OCI-M2 (cell line): ENCODE measurements around the gene SLC17A7.
"Not testable (repeated sequence)": the region's sequence is repeated elsewhere in the genome, so short reads cannot be mapped to it uniquely, and the experiment has no call there.

ENCODE experiments used
- DNase-seq: peaks from one replicate; lab custom pipeline; 2025; ENCODE audit not compliant: unreplicated experiment; lab: John Stamatoyannopoulos, UW

Gene SLC17A7

GRCh38 chr19:49445997-49446396 lies 4.7 kb upstream of the SLC17A7 start:
- no peak for DNase-seq

DNA sequence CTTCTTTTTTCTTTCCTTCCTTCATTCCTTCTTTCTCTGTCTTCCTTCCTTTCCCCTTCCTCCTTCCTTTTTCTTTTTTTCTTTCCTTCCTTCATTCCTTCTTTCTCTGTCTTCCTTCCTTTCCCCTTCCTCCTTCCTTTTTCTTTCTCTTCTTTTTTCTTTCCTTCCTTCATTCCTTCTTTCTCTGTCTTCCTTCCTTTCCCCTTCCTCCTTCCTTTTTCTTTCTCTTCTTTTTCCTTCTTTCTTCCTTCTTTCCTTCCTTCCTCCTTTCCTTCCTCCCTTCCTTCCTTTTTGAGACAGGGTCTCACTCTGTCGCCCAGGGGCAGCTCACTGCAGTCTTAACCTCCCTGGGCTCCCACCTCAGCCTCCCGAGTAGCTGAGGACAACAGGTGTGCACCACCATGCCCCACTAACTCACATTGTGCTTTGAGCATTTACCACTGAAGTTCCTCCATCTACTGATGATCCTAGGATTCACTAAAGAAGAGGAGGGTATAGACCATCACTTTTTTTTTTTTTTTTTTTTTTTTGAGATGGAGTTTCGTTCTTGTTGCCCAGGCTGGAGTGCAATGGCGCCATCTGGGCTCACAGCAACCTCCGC lies 2.9 kb upstream of the SLC17A7 start:
- DNase-seq: not testable (repeated sequence)

DNA sequence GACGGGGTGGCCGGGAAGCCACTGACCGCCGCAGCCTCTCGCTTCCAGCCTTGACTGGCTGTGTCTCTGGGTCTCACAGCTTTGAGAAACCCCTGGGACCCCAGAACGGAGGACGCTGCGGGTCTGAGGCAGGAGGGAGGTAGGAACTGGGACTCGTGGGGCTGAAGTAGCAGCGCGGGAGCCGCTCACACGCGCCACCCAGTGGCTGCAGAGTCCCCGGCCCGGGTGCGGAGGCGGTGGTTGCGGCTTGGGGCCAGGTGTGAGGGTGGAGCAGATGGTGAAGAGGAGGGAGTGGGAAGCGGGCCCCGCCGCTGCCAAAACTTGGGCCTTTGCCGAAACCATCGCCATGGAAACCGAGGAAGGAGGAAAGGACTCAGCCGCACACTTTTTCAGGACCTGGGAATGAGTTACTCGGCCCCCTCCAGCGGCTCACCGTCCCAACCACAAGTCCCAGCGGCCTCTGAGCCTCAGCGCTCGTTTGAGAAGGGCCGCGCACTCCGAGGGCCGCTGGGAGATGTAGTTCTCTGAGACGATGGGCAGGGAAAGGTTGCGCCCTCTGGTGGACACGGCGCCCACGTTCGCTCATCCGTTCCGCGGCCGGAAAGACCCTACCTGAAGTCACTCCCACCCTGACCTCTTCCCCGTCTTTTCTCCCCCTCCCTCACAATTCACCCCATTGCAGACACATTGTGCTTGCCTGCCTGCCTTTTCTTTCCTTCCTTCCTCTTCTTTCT lies 2.2 kb upstream of the SLC17A7 start:
- peak; percentile 88 for DNase-seq

GRCh38 chr19:49442771-49443365 lies 1.5 kb upstream of the SLC17A7 start:
- peak; percentile 83 for DNase-seq

DNA sequence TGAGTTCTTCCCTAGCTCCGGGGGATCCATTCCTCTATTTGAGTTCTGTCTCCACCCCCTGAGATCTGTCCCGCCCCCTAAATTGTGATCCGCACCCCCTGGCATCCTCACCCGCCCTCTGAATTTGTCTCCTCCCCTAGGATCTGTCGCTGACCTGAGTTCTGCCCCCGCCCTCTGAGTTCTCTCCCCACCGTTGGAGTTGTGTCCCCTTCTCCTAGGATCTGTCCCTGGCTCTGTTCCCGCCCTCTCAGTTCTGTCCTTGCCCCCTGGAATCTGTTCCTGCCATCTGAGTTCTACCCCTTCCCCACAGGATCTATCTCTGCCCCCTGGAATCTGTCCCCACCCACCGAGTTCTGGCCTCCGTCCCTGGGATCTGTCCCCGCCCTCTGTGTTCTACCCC lies 1.0 kb upstream of the SLC17A7 start:
- DNase-seq: no peak

DNA sequence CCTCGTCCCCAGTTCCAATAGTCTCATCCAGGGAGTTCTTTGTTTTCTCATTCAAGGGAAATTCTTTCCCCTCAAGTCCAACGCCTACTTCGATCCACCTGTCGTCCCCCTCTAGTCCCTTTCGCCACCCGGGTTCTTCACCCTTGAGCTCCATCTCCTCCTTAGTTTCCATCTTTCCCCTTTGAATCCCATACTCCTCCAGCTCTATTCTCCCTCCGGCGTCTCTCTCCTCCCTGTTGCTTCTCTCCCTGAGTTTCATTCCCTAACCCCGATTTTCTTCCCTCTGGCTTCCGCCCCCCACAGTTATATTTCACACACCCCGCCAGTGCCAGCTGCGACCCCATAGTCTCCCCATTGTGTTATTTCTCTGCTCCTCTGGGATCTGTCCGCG lies 628 bp upstream of the SLC17A7 start:
- DNase-seq: no peak

GRCh38 chr19:49440439-49441209 lies 703 bp downstream of the SLC17A7 start:
- no peak for DNase-seq

DNA sequence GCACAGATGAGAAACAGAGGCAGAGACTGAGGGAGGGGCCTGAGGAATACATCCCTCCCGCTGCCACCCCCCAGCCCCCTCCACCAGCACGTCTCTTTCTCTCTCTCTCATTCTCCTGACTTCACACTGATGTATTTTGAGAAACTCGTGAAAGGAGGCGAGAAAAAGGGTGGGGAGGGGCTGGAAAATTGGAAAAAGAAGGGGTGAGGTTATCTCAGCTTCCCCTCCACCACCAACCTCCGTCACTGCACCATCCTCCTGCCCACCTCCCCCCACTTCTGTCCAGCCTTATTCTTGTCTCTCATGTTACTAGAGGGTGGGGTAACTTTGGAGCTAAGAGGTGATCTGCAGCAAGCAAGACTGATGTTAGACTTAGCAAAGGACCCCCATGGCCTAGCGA lies 1.5 kb downstream of the SLC17A7 start:
- DNase-seq: no peak

- DNase-seq: no peak
Observed at GRCh38 chr19:49438261-49438660, 3.1 kb downstream of the SLC17A7 start.

DNA sequence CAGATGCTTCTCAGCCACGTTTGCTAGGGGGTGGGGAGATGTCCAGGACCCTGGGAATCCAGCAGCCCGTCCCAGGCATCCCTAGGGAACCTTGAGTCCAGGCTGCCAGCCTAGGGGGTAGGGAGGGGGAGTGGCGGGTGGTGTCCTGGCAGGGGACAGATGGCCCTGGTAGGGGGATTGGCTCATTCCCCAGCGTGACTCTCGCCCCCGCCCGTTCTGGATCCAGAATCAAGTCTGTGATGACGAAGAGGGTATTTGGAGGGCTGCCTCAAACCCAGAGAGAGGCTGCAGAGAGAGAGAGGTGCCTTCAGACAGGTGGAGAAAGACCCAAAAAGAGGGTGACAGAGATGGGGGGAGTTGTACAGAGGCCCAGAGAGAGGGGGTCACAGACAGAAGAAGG lies 4.1 kb downstream of the SLC17A7 start:
- DNase-seq: no peak

DNA sequence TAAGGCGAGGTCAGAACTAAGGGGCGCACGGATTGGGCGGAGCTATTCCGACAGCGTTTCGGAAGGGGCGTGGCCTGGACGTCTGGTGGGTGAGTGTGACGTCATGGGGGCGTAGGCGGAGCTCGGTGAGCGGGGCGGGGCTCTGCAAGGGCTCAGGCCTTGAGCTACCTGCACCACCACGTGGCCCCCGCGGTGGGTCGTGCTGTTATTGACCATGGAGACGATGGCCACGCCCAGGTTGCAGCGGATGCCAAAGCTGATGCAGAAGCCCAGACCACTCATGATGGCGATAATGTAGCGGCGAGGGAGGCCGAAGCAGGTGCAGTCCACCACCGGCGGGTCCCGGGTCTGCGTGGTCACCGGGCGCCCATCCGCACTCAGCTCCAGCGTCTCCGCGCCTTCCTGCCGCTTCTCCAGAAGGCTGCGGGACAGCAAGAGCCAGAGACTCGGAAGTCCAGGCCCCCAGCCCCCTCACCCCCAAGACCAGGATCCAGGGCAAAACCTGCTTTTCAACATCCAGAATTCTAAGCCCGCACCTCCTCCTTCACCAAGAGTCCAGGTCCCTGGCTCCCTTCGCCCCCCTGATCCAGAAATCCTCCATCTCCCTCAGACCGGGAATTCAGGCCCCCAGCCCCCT lies 4.8 kb downstream of the SLC17A7 start:
- DNase-seq: no peak

- no peak for DNase-seq
Observed at GRCh38 chr19:49435670-49436069, 5.7 kb downstream of the SLC17A7 start.

DNA sequence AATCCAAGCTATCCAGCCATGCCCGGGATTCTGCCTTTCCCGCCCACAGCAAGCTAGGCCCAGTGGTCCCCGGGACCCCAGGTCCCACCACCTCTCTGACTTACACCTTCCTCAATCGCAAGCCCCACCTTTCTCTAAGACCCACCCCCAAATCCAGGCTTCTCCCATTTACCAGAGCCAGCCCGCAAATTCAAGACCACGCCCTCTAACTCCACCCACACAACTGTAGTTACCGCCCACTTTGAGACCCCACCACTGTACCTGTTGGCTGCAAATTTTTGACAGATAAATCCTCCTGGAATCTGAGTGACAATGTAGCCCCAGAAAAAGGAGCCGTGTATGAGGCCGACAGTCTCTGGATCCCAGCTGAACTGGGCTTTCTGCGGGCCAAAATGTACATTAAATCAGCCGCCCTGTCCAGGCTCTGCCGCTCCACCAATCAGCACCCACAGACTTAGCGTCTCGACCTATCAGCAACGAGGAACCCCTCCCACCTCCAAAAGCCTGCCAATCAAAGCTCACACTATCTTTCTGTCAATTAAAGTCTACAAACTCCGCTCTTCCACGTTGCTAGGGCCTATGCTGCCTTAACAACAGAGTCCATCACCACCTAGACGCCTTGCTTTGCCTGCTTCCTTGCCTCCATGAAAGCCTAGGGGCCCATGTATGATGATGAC lies 6.3 kb downstream of the SLC17A7 start:
- DNase-seq: no peak

DNA sequence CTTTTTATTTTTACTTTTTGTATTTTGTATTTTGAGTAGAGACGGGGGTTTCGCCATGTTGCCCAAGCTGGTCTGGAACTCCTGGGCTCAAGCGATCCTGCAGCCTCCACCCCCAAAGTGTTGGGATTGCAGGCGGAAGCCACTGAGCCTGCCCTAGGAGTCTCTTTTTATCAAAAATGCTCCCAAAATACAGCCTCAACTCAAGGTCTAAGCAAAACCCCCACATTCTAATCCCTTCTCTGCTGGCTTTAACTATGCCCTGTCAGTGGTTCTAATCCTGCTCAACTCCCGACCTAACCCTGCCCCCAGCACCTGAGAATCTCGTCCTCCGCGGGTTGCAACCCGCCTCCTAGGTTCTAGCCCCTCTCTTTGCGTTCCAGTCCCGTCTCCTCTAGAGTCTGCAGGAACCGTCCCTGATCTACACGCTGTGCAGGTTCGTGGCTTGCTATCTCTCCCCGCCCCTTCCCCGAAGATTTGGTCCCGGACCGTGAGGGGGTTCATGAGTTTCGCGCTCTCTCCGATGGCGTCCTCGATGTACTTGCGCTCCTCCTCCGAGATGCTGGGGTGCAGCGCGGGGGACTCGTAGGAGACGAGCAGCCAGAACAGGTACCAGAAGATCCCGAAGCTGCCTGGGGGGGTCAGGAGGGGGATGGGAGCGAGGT lies 8.0 kb downstream of the SLC17A7 start:
- no peak for DNase-seq

GRCh38 chr19:49432141-49433073 lies 8.9 kb downstream of the SLC17A7 start:
- DNase-seq: no peak

- no peak for DNase-seq
Observed at GRCh38 chr19:49431330-49431749, 10.0 kb downstream of the SLC17A7 start.

GRCh38 chr19:49430678-49431329 lies 10.5 kb downstream of the SLC17A7 start:
- DNase-seq: no peak

DNA sequence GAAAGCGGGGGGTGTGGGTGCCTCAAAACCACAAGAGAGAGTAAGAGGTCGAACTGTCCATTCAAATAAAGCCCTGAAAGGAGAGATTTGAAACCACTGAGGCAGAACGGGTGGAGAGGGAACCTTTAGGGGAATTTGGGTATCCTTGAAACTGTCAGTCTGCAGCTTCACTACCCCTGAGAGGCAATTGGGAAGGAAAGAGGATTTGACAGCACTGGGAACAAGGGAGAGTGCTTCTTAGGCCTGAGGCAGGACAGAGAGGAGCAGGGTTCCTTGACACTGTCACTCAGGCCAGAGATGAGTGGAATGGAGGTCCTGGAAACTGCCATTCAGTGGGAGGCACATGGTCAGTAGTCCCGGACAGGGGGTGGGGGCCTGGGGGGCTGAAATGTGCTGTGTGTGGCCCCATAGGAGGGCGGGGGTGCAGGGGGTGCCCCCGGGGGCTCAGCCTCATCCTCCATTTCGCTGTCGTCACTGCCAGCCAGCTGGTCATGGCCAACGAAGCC lies 11.1 kb downstream of the SLC17A7 start:
- DNase-seq: no peak
